Measurements from ENCODE around the gene PTBP1.

DNA sequence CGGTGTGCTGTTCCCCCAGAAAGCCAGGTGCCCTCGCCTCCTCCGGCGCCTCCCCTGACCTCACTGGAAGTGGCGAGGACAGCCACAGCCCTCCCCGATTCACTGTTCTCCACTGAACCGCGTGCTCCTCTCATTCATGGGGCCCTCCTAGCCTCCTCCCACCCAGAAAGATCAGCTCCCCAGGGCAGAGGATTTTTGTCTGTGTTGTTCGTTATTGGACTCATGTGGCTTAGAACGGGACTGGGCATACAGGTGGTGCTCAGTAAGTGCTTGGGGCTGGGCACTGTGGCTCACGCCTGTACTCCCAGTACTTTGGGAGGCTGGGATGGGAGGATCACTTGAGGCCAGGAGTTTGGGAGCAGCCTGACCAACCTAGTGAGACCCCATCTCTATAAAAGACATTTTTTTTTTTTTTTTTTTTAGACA is 47.3 kb downstream of the PTBP1 start:
- TF ChIP-seq, protein P1, sequence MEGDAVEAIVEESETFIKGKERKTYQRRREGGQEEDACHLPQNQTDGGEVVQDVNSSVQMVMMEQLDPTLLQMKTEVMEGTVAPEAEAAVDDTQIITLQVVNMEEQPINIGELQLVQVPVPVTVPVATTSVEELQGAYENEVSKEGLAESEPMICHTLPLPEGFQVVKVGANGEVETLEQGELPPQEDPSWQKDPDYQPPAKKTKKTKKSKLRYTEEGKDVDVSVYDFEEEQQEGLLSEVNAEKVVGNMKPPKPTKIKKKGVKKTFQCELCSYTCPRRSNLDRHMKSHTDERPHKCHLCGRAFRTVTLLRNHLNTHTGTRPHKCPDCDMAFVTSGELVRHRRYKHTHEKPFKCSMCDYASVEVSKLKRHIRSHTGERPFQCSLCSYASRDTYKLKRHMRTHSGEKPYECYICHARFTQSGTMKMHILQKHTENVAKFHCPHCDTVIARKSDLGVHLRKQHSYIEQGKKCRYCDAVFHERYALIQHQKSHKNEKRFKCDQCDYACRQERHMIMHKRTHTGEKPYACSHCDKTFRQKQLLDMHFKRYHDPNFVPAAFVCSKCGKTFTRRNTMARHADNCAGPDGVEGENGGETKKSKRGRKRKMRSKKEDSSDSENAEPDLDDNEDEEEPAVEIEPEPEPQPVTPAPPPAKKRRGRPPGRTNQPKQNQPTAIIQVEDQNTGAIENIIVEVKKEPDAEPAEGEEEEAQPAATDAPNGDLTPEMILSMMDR (IDR thresholded peaks at IDR 0.05): no peak
- no peak for TF ChIP-seq POLR2A (IDR thresholded peaks at IDR 0.05)

All from esophagus squamous epithelium (tissue), 4 donors.